NCI-H2081 (cell line): Measurements from ENCODE around the gene CHRNG.
A peak's percentile ranks its signal among the peaks of the same experiment; 100 is the strongest.

Experiments
- DNase-seq, 2 experiments: peaks; one replicate each; lab custom pipeline; 2025; lab: John Stamatoyannopoulos, UW

CHRNG gene

DNA sequence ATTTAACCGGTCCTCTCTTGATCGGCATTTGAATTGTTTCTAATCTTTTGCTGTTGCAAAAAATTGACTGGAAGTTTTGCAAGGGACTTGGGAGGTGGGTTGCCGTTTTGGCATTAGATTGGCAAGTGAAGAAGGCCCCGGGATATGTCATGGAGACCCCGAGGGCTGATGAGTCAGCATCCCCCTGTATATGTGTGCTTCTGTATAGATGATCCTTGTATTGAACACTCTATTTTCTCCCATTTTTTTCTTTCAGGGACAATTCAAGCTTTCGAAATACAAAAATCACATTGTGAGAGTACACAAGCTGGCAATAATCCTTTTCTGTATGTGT is 41.1 kb downstream of the CHRNG start:
- DNase-seq, result no peak

DNA sequence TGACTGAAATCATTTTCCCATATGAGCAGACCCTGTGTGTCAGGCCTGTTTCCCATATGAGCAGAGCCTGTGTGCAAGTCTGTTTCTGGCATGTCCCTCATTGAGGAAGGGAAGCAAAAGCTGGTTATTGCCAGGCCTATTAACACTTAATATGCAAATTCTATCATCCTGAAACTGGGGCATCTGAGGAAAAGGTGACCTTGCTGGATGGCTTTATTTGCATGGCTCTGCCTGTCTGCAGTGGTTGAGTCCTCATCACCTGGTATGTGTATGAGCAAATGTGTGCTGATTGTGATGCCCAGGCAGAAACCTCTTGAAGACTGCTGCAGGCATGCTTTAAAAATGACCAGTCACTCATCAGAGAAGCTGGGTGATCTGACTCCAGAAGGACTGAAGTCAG is 42.2 kb downstream of the CHRNG start:
- DNase-seq, result no peak

- peak in 1 of 2 experiments; percentile 40 for DNase-seq
Observed at GRCh38 chr2:232584238-232584637, 44.7 kb downstream of the CHRNG start.

- DNase-seq, result no peak
Observed at GRCh38 chr2:232586943-232587505, 47.5 kb downstream of the CHRNG start.

DNA sequence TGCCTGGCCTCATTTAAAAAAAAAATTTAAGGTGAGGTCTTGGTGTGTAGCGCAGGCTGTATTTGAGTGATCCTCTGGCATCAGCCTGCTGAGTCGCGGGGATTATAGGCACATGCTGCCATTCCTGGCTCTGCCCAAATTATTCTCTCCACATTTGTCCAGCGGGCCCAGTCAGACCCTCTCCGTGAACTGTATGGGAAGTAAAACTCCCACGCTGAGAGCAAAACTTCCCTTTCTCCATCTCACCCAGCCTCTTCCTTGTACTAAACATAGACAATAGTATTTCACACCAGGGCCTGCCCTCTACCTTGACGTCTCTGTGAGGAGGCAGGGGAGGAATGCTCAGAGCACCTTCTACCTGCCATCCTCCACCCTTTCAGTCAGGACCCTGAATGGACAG is 48.0 kb downstream of the CHRNG start:
- no peak for DNase-seq

- DNase-seq, result no peak
Observed at GRCh38 chr2:232588031-232588430, 48.5 kb downstream of the CHRNG start.

- DNase-seq, result peak; percentile 34 to 51
Observed at GRCh38 chr2:232588680-232589585, 49.4 kb downstream of the CHRNG start.

DNA sequence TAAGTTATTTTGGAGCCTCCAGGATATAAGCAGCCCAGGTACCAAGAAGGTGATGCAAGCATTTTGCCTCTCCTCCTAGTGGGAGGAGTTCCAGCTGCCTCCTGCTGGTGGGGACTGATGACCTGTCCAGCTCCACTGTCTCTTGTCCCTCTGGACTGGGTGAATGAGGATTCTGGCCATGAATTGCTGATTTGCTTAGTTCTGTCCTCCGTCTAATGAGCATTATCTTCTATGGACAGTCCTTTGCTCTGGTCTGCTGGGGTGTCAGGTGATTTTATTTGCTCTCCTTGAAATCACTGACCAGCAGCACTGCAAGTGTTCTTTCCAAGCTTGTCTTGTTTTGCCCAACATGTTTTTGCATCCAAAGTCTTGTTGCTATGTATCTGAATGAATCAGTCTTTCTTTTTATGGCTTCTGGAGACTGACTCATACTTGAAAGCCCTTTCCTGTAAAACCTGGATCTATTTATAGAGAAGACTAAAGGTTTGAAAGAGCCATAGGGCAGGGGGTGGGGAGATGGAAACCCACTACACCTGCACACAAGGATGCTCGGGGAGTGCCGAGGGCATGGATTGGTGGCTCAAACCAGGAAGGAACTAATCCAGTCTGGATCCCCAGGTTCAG is 53.4 kb downstream of the CHRNG start:
- no peak for DNase-seq

DNA sequence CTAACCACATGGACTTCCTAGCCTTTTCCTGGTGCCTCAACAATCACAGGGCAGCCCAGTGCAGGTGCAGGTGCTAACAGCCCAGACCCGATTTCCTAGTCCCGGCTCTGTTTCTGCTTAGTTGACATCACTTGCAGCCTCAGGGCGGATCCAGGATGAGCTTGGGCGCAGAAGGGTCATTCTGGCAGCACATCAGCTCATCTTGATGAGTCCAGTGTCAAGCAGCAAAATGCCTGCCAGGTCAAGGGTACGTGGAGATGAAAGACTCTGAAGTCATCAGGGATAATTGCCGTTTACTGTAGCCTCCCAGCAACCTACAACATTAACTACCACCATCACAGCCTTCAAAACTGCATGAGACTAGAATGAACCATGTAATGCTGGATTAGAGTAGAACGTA is 54.5 kb downstream of the CHRNG start:
- DNase-seq, result no peak
